ENCODE measurements around the gene URB1. TPM values are rescaled to one million over a fixed set of nuclear protein-coding genes. Genes with fewer than 3 reads are reported as not detected.

Gene URB1
- polyA plus RNA-seq, 2 of the 4 experiments (the other 2 are of a cell fraction), result 8.7 to 10.1 TPM

- TF ChIP-seq JUNB (IDR thresholded peaks at IDR 0.05), result no peak
- WGBS (ENCODE audit: missing lambda C conversion rate), result 95% methylated on average over 8 of the region's 8 CpGs
- POLR2A ChIA-PET, result interaction anchor here (0.5 kb wide), 1 partner anchor 248 kb away, joined by 3 read pairs; no protein-coding TSS in a partner anchor
- Histone ChIP-seq H3K27ac (no peak overlapping the region), H3K4me3 (no peak overlapping the region), H3K9me3 (no peaks in the 10 kb centered on the region), H3K4me2 (no peak overlapping the region), H3K4me1 (no peaks in the 10 kb centered on the region)
- ATAC-seq, result no peak
- CTCF ChIA-PET, result no interaction called here
- FAIRE-seq, result no peak
- no peak for DNase-seq (ENCODE audit: low read depth in 1 of 2, low spot score in 1 of 2)
Measured at GRCh38 chr21:32353002-32353711, 39.7 kb downstream of the URB1 start.

DNA sequence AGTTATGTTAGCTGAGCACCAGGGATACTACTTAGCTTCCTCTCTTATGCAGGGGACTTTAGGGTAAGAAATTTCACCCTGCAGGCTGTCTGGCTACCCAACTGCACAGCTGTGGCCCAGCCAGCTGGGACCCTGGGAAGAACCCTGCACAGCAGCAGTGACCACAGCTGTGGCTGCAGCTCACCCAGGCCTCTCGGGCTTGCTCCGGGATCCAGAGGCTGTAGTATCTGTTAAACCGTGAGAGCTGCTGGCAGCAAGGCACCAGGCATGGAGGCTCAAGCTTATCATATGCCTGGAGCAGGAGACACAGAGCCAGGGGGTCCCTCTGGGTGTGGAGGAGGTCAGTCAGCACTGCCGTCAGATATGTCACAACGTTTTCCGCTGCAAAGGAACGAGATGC is 40.3 kb downstream of the URB1 start:
- H3K4me2 ChIP-seq, result no peak overlapping the region
- DNase-seq (ENCODE audit: low read depth in 1 of 2, low spot score in 1 of 2) (no peak), ATAC-seq (no peak; a peak in 1 of 6 replicates), FAIRE-seq (no peak)
- POLR2A ChIA-PET, result interaction anchor here (0.5 kb wide), 1 partner anchor 248 kb away, joined by 3 read pairs; no protein-coding TSS in a partner anchor
- 88% methylated on average over 4 of the region's 7 CpGs for WGBS (ENCODE audit: missing lambda C conversion rate)
- no peak for TF ChIP-seq FOSL2 (IDR thresholded peaks at IDR 0.05)
- no peak for TF ChIP-seq FOSL2 (CRISPR knock-in tag; IDR thresholded peaks at IDR 0.05)
- TF ChIP-seq TP53 (CRISPR knock-in tag; IDR thresholded peaks at IDR 0.05), result no peak
- TF ChIP-seq KDM5A (IDR thresholded peaks at IDR 0.05), result no peak
- no peak for TF ChIP-seq HOXA7 (CRISPR knock-in tag; IDR thresholded peaks at IDR 0.05)
- TF ChIP-seq GATA3 (IDR thresholded peaks at IDR 0.05; ENCODE audit: borderline replicate concordance), result no peak
- TF ChIP-seq HOXB13 (CRISPR knock-in tag; IDR thresholded peaks at IDR 0.05; ENCODE audit: low read depth), result no peak
- no peak for TF ChIP-seq HOXB5 (CRISPR knock-in tag; IDR thresholded peaks at IDR 0.05)
- no peak for TF ChIP-seq MYC (IDR thresholded peaks at IDR 0.05; ENCODE audit: borderline replicate concordance, low read length)
- no peak for TF ChIP-seq JUNB (IDR thresholded peaks at IDR 0.05)
- no peak for TF ChIP-seq KDM1A (IDR thresholded peaks at IDR 0.05; ENCODE audit: low read depth)
- no peak for TF ChIP-seq POLR2A (IDR thresholded peaks at IDR 0.05; ENCODE audit: low read length)
- TF ChIP-seq MAZ (IDR thresholded peaks at IDR 0.05; ENCODE audit: borderline replicate concordance, low read depth, low read length), result no peak
- no peak for TF ChIP-seq ATOH8 (CRISPR knock-in tag; IDR thresholded peaks at IDR 0.05; ENCODE audit: low read depth)
- TF ChIP-seq, protein P1, sequence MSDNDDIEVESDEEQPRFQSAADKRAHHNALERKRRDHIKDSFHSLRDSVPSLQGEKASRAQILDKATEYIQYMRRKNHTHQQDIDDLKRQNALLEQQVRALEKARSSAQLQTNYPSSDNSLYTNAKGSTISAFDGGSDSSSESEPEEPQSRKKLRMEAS (IDR thresholded peaks at IDR 0.05), result no peak
- no peak for TF ChIP-seq ZSCAN20 (CRISPR knock-in tag; IDR thresholded peaks at IDR 0.05)
- no peaks in the 10 kb centered on the region for H3K4me1 ChIP-seq
- no peak overlapping the region for H3K27ac ChIP-seq
- no peaks in the 10 kb centered on the region for H3K9me3 ChIP-seq
- CTCF ChIA-PET, result no interaction called here
- no peak overlapping the region for H3K4me3 ChIP-seq

DNA sequence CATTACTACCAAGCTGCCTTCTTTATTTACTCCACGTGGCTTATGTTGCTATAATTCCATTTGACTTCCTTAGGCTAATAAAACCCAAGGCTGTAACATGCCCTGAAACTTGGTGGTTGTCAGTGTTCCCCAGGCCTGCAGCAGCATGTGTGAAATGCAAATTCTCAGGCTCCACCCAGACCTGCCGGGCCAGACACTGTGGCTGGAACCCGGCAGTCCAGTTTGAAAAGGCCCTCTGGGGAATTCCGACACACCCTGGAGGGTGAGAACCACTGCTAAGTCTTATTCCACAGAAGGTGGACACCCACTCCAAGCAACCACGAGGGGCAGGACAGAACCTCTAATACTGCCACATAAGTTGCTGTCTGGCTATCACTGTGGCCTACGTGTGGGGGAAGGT is 41.4 kb downstream of the URB1 start:
- WGBS (ENCODE audit: missing lambda C conversion rate), result 64% methylated on average over 3 of the region's 6 CpGs
- Histone ChIP-seq H3K4me3 (no peak overlapping the region), H3K27ac (no peak overlapping the region), H3K4me1 (no peaks in the 10 kb centered on the region), H3K9me3 (no peaks in the 10 kb centered on the region), H3K4me2 (no peak overlapping the region)
- no peak for ATAC-seq
- ChIA-PET CTCF (interaction anchor here (0.6 kb wide), 1 partner anchor 24 kb away, joined by 3 read pairs; no protein-coding TSS in a partner anchor), POLR2A (no interaction called here)
- no peak for FAIRE-seq
- DNase-seq (ENCODE audit: low read depth in 1 of 2, low spot score in 1 of 2), result no peak
- TF ChIP-seq GATA3 (IDR thresholded peaks at IDR 0.05; ENCODE audit: borderline replicate concordance) (no peak), EP300 (IDR thresholded peaks at IDR 0.05) (no peak), RFX5 (IDR thresholded peaks at IDR 0.05) (no peak), KDM5A (IDR thresholded peaks at IDR 0.05) (no peak), TFCP2L1 (CRISPR knock-in tag; IDR thresholded peaks at IDR 0.05) (no peak), FOSB (CRISPR knock-in tag; IDR thresholded peaks at IDR 0.05) (no peak)

GRCh38 chr21:32350981-32351380 is 41.8 kb downstream of the URB1 start:
- POLR2A ChIA-PET, result no interaction called here
- TF ChIP-seq POLR2A (IDR thresholded peaks at IDR 0.05; ENCODE audit: low read length), result no peak
- Histone ChIP-seq H3K27ac (no peak overlapping the region), H3K9me3 (no peaks in the 10 kb centered on the region), H3K4me2 (no peak overlapping the region), H3K4me1 (no peaks in the 10 kb centered on the region), H3K4me3 (no peak overlapping the region)
- ATAC-seq (no peak), FAIRE-seq (no peak), DNase-seq (ENCODE audit: low read depth in 1 of 2, low spot score in 1 of 2) (no peak)
- CTCF ChIA-PET, result no interaction called here
- WGBS (ENCODE audit: missing lambda C conversion rate), result 96% methylated on average over 13 of the region's 13 CpGs

All from A549 (cell line).